Type B pancreatic cell (in vitro differentiated cells): Measurements from ENCODE around the gene TSHZ2. TPM values are rescaled to one million over a fixed set of nuclear protein-coding genes. Genes with fewer than 3 reads are reported as not detected.

Source experiments
- DNase-seq: peaks from one replicate; pipeline ENCODE4 v3.0.0; 2021; ENCODE audit warnings: mixed read lengths; ENCODE audit not compliant: unreplicated experiment; ENCODE audit errors: extremely low spot score
- H3K27ac Mint-ChIP-seq: 2 replicates; pipeline ENCODE4 v1.8.0; 2021; ENCODE audit warnings: mild to moderate bottlenecking, mixed read lengths
- H3K27me3 Mint-ChIP-seq: 2 replicates; pipeline ENCODE4 v1.8.0; 2021; ENCODE audit warnings: mixed read lengths
- H3K36me3 Mint-ChIP-seq: 2 replicates; pipeline ENCODE4 v1.8.0; 2021; ENCODE audit warnings: mixed read lengths
- H3K4me1 Mint-ChIP-seq: one replicate; pipeline ENCODE4 v1.8.0; 2021; ENCODE audit warnings: mixed read lengths; ENCODE audit not compliant: unreplicated experiment
- H3K4me3 Mint-ChIP-seq: 2 replicates; pipeline ENCODE4 v1.8.0; 2021; ENCODE audit warnings: mild to moderate bottlenecking, mixed read lengths
- H3K9me3 Mint-ChIP-seq: 2 replicates; pipeline ENCODE4 v1.8.0; 2021; ENCODE audit warnings: mixed read lengths
- total RNA-seq: library from RNA; stranded (reverse); gene quantifications from 2 replicates; pipeline ENCODE4 v1.2.1, GENCODE V29; 2021; ENCODE audit warnings: low replicate concordance
- TF ChIP-seq, protein P1 (sequence below): fragments of 200-600 bp; sonication (generic); conservative IDR thresholded peaks from 2 replicates; pipeline ENCODE4 v1.5.0; 2021; ENCODE audit warnings: antibody characterized with exemption, mild to moderate bottlenecking

Gene TSHZ2
- total RNA-seq, 1 donor from 2014 or later = 45.5 TPM

DNA sequence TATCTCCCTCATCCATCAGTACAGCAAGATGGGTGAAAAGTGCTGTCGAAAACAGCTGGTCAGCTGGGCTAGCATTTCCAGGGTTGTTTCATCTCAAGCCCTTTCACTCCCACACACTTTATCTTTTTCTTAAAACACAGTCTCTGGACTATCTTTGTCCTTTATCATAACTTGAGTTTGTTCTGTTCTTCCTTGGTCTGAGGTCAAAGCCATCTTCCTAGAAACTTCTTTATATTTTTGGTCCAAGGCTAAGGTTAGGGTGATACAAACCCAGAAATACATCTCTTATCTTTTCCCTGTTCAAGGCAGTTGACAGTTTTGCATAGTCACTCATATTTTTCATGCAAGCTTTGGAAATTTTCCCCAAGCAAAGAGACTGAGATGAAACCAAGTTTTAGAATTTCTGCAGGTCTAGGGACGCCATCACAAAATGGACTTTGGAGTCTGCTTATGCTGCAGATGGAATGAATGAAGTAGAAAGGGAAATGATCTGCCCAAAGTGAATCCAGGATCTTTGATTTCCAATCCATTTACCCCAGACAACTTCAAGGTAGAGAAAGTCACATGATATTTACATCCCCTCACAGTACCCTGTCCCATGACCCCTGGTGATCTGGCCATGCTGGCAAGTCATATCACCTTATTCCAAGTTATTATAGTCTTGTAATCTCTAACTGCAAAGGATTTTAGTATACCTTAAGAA lies 324.4 kb downstream of the TSHZ2 start:
- H3K9me3 Mint-ChIP-seq = peaks cover 5% of the 10 kb centered on the region
- TF ChIP-seq, protein P1, sequence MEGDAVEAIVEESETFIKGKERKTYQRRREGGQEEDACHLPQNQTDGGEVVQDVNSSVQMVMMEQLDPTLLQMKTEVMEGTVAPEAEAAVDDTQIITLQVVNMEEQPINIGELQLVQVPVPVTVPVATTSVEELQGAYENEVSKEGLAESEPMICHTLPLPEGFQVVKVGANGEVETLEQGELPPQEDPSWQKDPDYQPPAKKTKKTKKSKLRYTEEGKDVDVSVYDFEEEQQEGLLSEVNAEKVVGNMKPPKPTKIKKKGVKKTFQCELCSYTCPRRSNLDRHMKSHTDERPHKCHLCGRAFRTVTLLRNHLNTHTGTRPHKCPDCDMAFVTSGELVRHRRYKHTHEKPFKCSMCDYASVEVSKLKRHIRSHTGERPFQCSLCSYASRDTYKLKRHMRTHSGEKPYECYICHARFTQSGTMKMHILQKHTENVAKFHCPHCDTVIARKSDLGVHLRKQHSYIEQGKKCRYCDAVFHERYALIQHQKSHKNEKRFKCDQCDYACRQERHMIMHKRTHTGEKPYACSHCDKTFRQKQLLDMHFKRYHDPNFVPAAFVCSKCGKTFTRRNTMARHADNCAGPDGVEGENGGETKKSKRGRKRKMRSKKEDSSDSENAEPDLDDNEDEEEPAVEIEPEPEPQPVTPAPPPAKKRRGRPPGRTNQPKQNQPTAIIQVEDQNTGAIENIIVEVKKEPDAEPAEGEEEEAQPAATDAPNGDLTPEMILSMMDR = no peak
- peaks cover 4% of the 10 kb centered on the region for H3K27me3 Mint-ChIP-seq
- H3K4me1 Mint-ChIP-seq = peaks cover 35% of the 10 kb centered on the region
- no peak overlapping the region for H3K27ac Mint-ChIP-seq
- DNase-seq = no peak
- peaks cover 8% of the 10 kb centered on the region for H3K36me3 Mint-ChIP-seq
- no peak overlapping the region for H3K4me3 Mint-ChIP-seq

GRCh38 chr20:53297154-53297529 lies 325.0 kb downstream of the TSHZ2 start:
- Mint-ChIP-seq H3K9me3 (peaks cover 5% of the 10 kb centered on the region), H3K36me3 (peaks cover 8% of the 10 kb centered on the region), H3K27ac (no peak overlapping the region), H3K4me3 (no peak overlapping the region), H3K4me1 (peaks cover 35% of the 10 kb centered on the region), H3K27me3 (peaks cover 4% of the 10 kb centered on the region)
- TF ChIP-seq, protein P1 = no peak
- no peak for DNase-seq

DNA sequence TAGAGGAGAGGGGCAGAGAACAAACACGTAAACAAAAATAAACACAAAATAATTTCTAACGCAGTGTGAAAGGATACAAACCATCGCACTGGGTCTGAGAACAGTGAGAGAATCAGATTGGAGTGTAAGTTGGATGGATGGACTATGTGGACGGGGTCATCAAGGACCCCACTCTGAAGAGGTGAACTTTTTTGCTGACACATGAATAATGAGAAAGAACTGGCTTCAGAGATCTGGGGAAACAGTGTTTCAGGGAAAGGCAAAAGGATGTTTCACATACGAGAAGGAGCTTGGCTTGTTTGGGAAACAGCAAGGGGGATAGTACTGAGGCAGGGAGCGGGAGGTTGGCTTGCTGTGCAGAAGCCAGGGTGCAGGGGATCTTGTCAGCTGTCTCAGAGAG lies 326.1 kb downstream of the TSHZ2 start:
- no peak overlapping the region for H3K27ac Mint-ChIP-seq
- no peak for DNase-seq
- peaks cover 4% of the 10 kb centered on the region for H3K27me3 Mint-ChIP-seq
- TF ChIP-seq, protein P1 = no peak
- H3K9me3 Mint-ChIP-seq = no peaks in the 10 kb centered on the region
- peaks cover 3% of the 10 kb centered on the region for H3K36me3 Mint-ChIP-seq
- peaks cover 35% of the 10 kb centered on the region for H3K4me1 Mint-ChIP-seq
- no peak overlapping the region for H3K4me3 Mint-ChIP-seq

GRCh38 chr20:53298911-53299310 lies 326.8 kb downstream of the TSHZ2 start:
- TF ChIP-seq, protein P1 = no peak
- no peak for DNase-seq
- peaks cover 35% of the 10 kb centered on the region for H3K4me1 Mint-ChIP-seq
- H3K36me3 Mint-ChIP-seq = peaks cover 3% of the 10 kb centered on the region
- no peak overlapping the region for H3K4me3 Mint-ChIP-seq
- H3K27ac Mint-ChIP-seq = no peak overlapping the region
- H3K9me3 Mint-ChIP-seq = no peaks in the 10 kb centered on the region
- peaks cover 4% of the 10 kb centered on the region for H3K27me3 Mint-ChIP-seq

- no peaks in the 10 kb centered on the region for H3K9me3 Mint-ChIP-seq
- H3K27me3 Mint-ChIP-seq = peaks cover 4% of the 10 kb centered on the region
- peaks cover 34% of the 10 kb centered on the region for H3K4me1 Mint-ChIP-seq
- H3K27ac Mint-ChIP-seq = no peak overlapping the region
- no peak for DNase-seq
- H3K36me3 Mint-ChIP-seq = no peaks in the 10 kb centered on the region
- TF ChIP-seq, protein P1 = no peak
- no peak overlapping the region for H3K4me3 Mint-ChIP-seq
Observed at GRCh38 chr20:53299831-53300230, 327.7 kb downstream of the TSHZ2 start.
